Activated CD8-positive, alpha-beta T cell treated with anti-CD3 and anti-CD28 coated beads for 36 hours (primary cell): Measurements from ENCODE around the gene FBXO42. TPM values are rescaled to one million over a fixed set of nuclear protein-coding genes. Genes with fewer than 3 reads are reported as not detected.

Source experiments
- ATAC-seq: fragments of 200-7000 bp; cut with Tn5 transposase; one replicate; pipeline ENCODE4 v1.10.0; 2021; ENCODE audit warnings: mild to moderate bottlenecking, moderate library complexity
- CTCF ChIA-PET: fragments of 350-600 bp; sonication (Branson Sonifier 250); formaldehyde crosslinking; loops from one replicate; lab custom pipeline; 2021; ENCODE audit warnings: antibody characterized with exemption; lab: Charles Lee
- POLR2A ChIA-PET: fragments of 350-600 bp; sonication (Branson Sonifier 250); formaldehyde crosslinking; loops from one replicate; lab custom pipeline; 2021; ENCODE audit warnings: antibody characterized with exemption; lab: Charles Lee
- DNase-seq: peaks from one replicate; pipeline ENCODE4 v3.0.0-alpha.2; 2020
- H3K27ac Mint-ChIP-seq: one replicate; pipeline ENCODE4 v1.8.0; 2021; ENCODE audit warnings: mild to moderate bottlenecking, mixed read lengths
- H3K27me3 Mint-ChIP-seq: one replicate; pipeline ENCODE4 v1.8.0; 2021; ENCODE audit warnings: mixed read lengths
- H3K36me3 Mint-ChIP-seq: one replicate; pipeline ENCODE4 v1.8.0; 2021; ENCODE audit warnings: low read depth, mixed read lengths
- H3K4me1 Mint-ChIP-seq: one replicate; pipeline ENCODE4 v1.8.0; 2021; ENCODE audit warnings: low read depth, mixed read lengths
- H3K4me3 Mint-ChIP-seq: one replicate; pipeline ENCODE4 v1.8.0; 2021; ENCODE audit warnings: mild to moderate bottlenecking, moderate library complexity, mixed read lengths
- H3K9me3 Mint-ChIP-seq: one replicate; pipeline ENCODE4 v1.8.0; 2021; ENCODE audit warnings: mixed read lengths
- intact Hi-C: fragments of 100-400 bp; cut with micrococcal nuclease; formaldehyde crosslinking; loops from one replicate; pipeline ENCODE4 v1.10.0; 2022
- total RNA-seq, 2 experiments: library from RNA; stranded (reverse); gene quantifications; one replicate each; pipeline ENCODE4 v1.2.3, GENCODE V29; 2021
- TF ChIP-seq, protein P1 (sequence below): fragments of 200-600 bp; IDR thresholded peaks from one replicate; pipeline ENCODE4 v1.8.0; 2022; ENCODE audit warnings: antibody characterized with exemption, mild to moderate bottlenecking

The FBXO42 gene
- total RNA-seq, 2 experiments from 2014 or later = 19.8 to 21.3 TPM

DNA sequence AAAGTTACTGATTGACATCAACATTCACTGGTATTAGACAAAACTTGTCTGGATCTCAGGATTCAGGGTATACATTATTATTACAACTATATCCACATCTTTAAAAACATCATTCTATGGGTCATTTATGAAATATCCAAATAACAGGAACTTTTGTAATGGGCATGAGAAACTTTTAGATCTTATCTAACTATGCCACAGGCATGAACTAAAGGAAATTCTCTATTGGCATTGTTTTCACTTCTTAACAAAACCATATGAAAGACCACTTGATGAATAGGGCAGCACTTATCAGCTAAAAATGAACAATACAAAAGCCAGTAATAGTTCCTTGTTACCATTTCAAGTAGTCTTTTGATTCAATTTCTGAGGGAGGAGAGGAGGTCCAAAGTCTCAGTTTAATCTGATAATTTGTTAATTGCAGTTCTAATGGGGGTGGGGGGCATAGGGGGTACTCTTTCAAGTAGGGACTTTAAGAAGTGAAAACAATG lies 84.5 kb downstream of the FBXO42 start:
- Mint-ChIP-seq H3K27me3 (no peaks in the 10 kb centered on the region), H3K36me3 (no peaks in the 10 kb centered on the region), H3K4me3 (no peak overlapping the region), H3K4me1 (peaks cover 25% of the 10 kb centered on the region), H3K27ac (no peak overlapping the region), H3K9me3 (no peaks in the 10 kb centered on the region)
- ATAC-seq = no peak
- TF ChIP-seq, protein P1, sequence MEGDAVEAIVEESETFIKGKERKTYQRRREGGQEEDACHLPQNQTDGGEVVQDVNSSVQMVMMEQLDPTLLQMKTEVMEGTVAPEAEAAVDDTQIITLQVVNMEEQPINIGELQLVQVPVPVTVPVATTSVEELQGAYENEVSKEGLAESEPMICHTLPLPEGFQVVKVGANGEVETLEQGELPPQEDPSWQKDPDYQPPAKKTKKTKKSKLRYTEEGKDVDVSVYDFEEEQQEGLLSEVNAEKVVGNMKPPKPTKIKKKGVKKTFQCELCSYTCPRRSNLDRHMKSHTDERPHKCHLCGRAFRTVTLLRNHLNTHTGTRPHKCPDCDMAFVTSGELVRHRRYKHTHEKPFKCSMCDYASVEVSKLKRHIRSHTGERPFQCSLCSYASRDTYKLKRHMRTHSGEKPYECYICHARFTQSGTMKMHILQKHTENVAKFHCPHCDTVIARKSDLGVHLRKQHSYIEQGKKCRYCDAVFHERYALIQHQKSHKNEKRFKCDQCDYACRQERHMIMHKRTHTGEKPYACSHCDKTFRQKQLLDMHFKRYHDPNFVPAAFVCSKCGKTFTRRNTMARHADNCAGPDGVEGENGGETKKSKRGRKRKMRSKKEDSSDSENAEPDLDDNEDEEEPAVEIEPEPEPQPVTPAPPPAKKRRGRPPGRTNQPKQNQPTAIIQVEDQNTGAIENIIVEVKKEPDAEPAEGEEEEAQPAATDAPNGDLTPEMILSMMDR = no peak
- no peak for DNase-seq
- ChIA-PET POLR2A (interaction anchor here (0.6 kb wide), 1 partner anchor 12 kb away, joined by 3 read pairs; no protein-coding TSS in a partner anchor), CTCF (interaction anchor here (1.6 kb wide), 1 partner anchor 24 kb away, joined by 5 read pairs; no protein-coding TSS in a partner anchor)
- intact Hi-C loops = no loop called here

DNA sequence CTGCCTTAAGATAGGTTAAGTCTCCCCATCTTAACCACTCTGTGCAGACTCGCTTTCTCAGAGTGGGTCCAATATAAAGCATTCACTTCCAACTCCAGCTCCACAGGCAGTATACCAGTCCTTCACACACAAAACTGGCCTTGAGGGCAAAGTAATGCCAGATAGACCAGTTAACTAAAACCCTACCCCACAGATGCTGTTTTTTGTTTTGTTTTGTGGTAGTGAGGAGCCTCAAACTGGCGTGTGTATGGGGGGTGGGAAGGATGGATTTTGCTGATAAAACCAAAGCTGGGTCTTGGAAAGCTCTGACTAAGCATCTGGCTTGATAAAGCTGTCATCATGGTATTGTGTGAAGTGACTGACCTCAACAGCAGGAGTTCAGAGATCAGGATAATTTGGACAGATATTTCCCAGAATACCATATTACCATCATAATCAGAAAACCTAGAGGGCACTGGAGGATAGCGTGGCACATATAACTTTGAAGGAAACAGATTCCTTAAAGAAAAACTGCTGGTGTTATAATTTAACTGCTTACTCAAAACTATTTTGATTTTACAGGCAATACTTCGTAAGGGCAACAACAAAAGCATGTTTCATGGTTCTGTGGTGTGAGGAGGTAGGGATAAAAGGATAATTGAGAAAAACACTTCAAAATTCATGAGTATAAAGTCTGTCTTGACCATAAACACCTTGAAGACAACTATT lies 85.7 kb downstream of the FBXO42 start:
- ChIA-PET POLR2A (no interaction called here), CTCF (interaction anchor here (1.6 kb wide), 1 partner anchor 22 kb away, joined by 5 read pairs; no protein-coding TSS in a partner anchor)
- no peak overlapping the region for H3K4me3 Mint-ChIP-seq
- no peaks in the 10 kb centered on the region for H3K9me3 Mint-ChIP-seq
- no peaks in the 10 kb centered on the region for H3K27me3 Mint-ChIP-seq
- TF ChIP-seq, protein P1 = no peak
- intact Hi-C loops = no loop called here
- DNase-seq (no peak), ATAC-seq (no peak)
- H3K36me3 Mint-ChIP-seq = no peaks in the 10 kb centered on the region
- H3K4me1 Mint-ChIP-seq = peaks cover 25% of the 10 kb centered on the region
- H3K27ac Mint-ChIP-seq = no peak overlapping the region

DNA sequence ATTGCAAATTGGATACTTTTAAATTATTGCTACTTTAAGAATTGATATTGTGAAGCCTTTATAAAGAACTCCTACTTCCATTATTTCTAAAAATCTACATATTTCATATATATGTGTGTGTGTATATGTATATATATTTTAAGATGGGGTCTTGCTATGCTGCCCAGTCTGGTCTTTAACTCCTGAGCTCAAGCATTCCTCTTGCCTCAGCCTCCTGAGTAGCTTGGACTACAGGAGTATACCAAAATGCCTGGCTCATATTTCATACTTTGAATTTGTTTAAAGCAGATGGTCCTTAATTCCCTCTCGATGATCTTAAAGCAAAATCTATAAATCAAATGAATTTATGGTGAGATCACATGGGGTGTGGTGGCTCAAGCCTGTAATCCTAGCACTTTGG lies 90.2 kb downstream of the FBXO42 start:
- CTCF ChIA-PET = interaction anchor here (1.2 kb wide), 1 partner anchor 447 kb away, joined by 4 read pairs; no protein-coding TSS in a partner anchor
- intact Hi-C loops = no loop called here

DNA sequence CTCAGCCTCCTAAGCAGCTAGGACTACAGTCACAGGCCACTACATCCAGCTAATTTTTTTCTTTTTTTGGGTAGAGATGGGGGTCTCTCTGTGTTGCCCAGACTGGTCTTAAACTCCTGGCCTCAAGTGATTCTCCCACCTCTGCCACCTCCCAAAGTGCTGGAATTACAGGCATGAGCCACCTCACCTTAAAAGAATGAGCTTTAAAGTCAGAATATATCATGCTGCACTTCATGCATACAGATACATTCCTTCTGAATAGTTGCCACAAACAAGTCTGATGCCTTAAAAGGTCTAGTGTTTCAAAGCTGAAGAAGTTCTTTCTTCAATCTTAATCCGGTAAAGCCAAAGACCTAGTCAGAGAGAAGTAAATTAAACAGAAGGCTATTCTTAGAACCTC lies 91.5 kb downstream of the FBXO42 start:
- Mint-ChIP-seq H3K9me3 (no peaks in the 10 kb centered on the region), H3K4me1 (no peaks in the 10 kb centered on the region), H3K27me3 (no peaks in the 10 kb centered on the region), H3K27ac (no peak overlapping the region), H3K36me3 (peaks cover 2% of the 10 kb centered on the region), H3K4me3 (no peak overlapping the region)
- intact Hi-C loops = no loop called here
- ChIA-PET CTCF (interaction anchor here (1.0 kb wide), 1 partner anchor 469 kb away, joined by 3 read pairs; no protein-coding TSS in a partner anchor), POLR2A (no interaction called here)
- DNase-seq = no peak
- TF ChIP-seq, protein P1 = no peak
- ATAC-seq = no peak

More for the DNA sequence above, 90.2 kb downstream of the FBXO42 start:
- TF ChIP-seq, protein P1 = no peak
- Mint-ChIP-seq H3K9me3 (no peaks in the 10 kb centered on the region), H3K36me3 (no peaks in the 10 kb centered on the region), H3K27me3 (no peaks in the 10 kb centered on the region), H3K27ac (no peak overlapping the region), H3K4me3 (no peak overlapping the region), H3K4me1 (peaks cover 6% of the 10 kb centered on the region)
- DNase-seq (no peak), ATAC-seq (no peak)
- POLR2A ChIA-PET = no interaction called here

DNA sequence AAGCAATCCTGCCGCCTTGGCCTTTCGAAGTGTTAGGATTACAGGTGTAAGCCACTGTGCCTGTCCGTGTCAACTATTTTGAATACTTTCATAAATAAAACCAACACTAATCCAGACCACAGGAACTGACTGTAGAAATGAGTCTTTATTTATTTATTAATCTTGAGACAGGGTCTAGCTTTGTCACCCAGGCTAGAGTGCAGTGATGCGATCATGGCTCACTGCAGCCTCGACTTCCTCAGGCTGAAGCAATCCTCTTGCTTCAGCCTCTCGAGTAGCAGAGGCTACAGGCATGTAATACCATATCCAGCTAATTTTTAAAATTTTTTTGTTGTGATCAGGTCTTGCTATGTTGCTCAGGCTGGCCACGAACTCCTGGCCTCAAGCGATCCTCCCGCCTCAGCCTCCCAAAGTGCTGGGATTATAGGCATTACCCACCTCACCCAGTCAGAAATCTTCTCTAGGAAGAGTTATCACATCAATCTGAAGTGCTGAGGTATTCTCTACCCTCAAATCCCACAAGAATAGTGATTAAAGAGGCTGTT lies 93.6 kb downstream of the FBXO42 start:
- ChIA-PET POLR2A (interaction anchor here (0.7 kb wide), 1 partner anchor 127 kb away, joined by 3 read pairs; no protein-coding TSS in a partner anchor), CTCF (interaction anchor here (0.8 to 1.4 kb wide), 4 partner anchors 9 to 15 kb away, joined by 3 to 5 read pairs (median 4); no protein-coding TSS in a partner anchor)
- Mint-ChIP-seq H3K9me3 (no peaks in the 10 kb centered on the region), H3K4me3 (no peak overlapping the region), H3K27ac (peak overlapping the region; percentile 57), H3K4me1 (peaks cover 8% of the 10 kb centered on the region), H3K36me3 (peaks cover 2% of the 10 kb centered on the region), H3K27me3 (no peaks in the 10 kb centered on the region)
- ATAC-seq (no peak), DNase-seq (no peak)
- TF ChIP-seq, protein P1 = no peak
- intact Hi-C loops = no loop called here
